Trophoblast cell (in vitro differentiated cells and primary cell): ENCODE data around the gene LRMDA.

Experiments used
- DNase-seq, 2 donors: peaks; one replicate each; pipeline ENCODE4 v3.0.0-alpha.2; 2016
- H2AFZ ChIP-seq: 2 replicates; pipeline ENCODE4 v1.6.1; 2013; ENCODE audit warnings: low read length, moderate library complexity, mild to moderate bottlenecking; ENCODE audit not compliant: insufficient read depth, poor library complexity
- H2AK5ac ChIP-seq: 2 replicates; pipeline ENCODE4 v1.6.1; 2013; ENCODE audit warnings: mild to moderate bottlenecking, low read length
- H2BK120ac ChIP-seq: 2 replicates; pipeline ENCODE4 v1.6.1; 2013; ENCODE audit warnings: low read length, mild to moderate bottlenecking, moderate library complexity; ENCODE audit not compliant: insufficient read depth, poor library complexity
- H2BK12ac ChIP-seq: 2 replicates; pipeline ENCODE4 v1.6.1; 2013; ENCODE audit warnings: mild to moderate bottlenecking, low read length, moderate library complexity
- H2BK5ac ChIP-seq: 2 replicates; pipeline ENCODE4 v1.6.1; 2013; ENCODE audit warnings: low read length, low read depth, moderate library complexity, mild to moderate bottlenecking; ENCODE audit not compliant: poor library complexity
- H3K14ac ChIP-seq: 2 replicates; pipeline ENCODE4 v1.6.1; 2013; ENCODE audit warnings: mild to moderate bottlenecking, low read length
- H3K18ac ChIP-seq: 2 replicates; pipeline ENCODE4 v1.6.1; 2013; ENCODE audit warnings: mild to moderate bottlenecking, low read length
- H3K23ac ChIP-seq: 2 replicates; pipeline ENCODE4 v1.6.1; 2013; ENCODE audit warnings: low read length
- H3K27ac ChIP-seq: 2 replicates; pipeline ENCODE4 v1.5.1; 2013; ENCODE audit warnings: low read depth, mild to moderate bottlenecking, inconsistent platforms, low read length, moderate library complexity
- H3K27me3 ChIP-seq: 2 replicates; pipeline ENCODE4 v1.6.1; 2013; ENCODE audit warnings: inconsistent platforms, mild to moderate bottlenecking, low read length, moderate library complexity; ENCODE audit not compliant: insufficient read depth
- H3K36me3 ChIP-seq, 2 experiments: 1 replicate in 1 of 2; 2 replicates in 1 of 2; pipeline ENCODE4 v1.6.1; 2013; ENCODE audit warnings: low read length in 2 of 2, mild to moderate bottlenecking in 2 of 2, moderate library complexity in 1 of 2; ENCODE audit not compliant: insufficient read depth in 2 of 2, control insufficient read depth in 1 of 2
- H3K4ac ChIP-seq: 2 replicates; pipeline ENCODE4 v1.6.1; 2013; ENCODE audit warnings: low read depth, mild to moderate bottlenecking, low read length, moderate library complexity
- H3K4me1 ChIP-seq, 2 experiments: 1 replicate in 1 of 2; 2 replicates in 1 of 2; pipeline ENCODE4 v1.6.1; 2013; ENCODE audit warnings: low read length in 2 of 2, mild to moderate bottlenecking in 2 of 2, moderate library complexity in 1 of 2; ENCODE audit not compliant: insufficient read depth in 2 of 2, control insufficient read depth in 1 of 2
- H3K4me2 ChIP-seq: 2 replicates; pipeline ENCODE4 v1.6.1; 2013; ENCODE audit warnings: inconsistent platforms, mild to moderate bottlenecking, low read length, moderate library complexity
- H3K4me3 ChIP-seq: 2 replicates; pipeline ENCODE4 v1.5.1; 2013; ENCODE audit warnings: mild to moderate bottlenecking, low read depth, low read length, inconsistent platforms
- H3K79me1 ChIP-seq: one replicate; pipeline ENCODE4 v1.6.1; 2013; ENCODE audit warnings: low read length
- H3K79me2 ChIP-seq: 2 replicates; pipeline ENCODE4 v1.6.1; 2013; ENCODE audit warnings: low read length, mild to moderate bottlenecking; ENCODE audit not compliant: control insufficient read depth, insufficient read depth, poor library complexity
- H3K9ac ChIP-seq: 2 replicates; pipeline ENCODE4 v1.6.1; 2013; ENCODE audit warnings: mild to moderate bottlenecking, low read length
- H3K9me3 ChIP-seq: 2 replicates; pipeline ENCODE4 v1.6.1; 2013; ENCODE audit warnings: low read depth, mild to moderate bottlenecking, control low read depth, inconsistent platforms, low read length; ENCODE audit not compliant: insufficient read depth
- H4K12ac ChIP-seq: 2 replicates; pipeline ENCODE4 v1.6.1; 2013; ENCODE audit warnings: low read depth, mild to moderate bottlenecking, low read length, moderate library complexity
- H4K8ac ChIP-seq: 2 replicates; pipeline ENCODE4 v1.6.1; 2013; ENCODE audit warnings: low read depth, mild to moderate bottlenecking, low read length, moderate library complexity
- H4K91ac ChIP-seq: one replicate; pipeline ENCODE4 v1.6.1; 2013; ENCODE audit warnings: low read depth, mild to moderate bottlenecking, low read length, moderate library complexity
- WGBS: extraction: QIAGEN DNeasy Blood & Tissue Kit; methylation state at CpG from one replicate; pipeline ENCODE4 v1.1.7; 2013; ENCODE audit warnings: missing lambda C conversion rate; ENCODE audit not compliant: insufficient read length, insufficient coverage; ENCODE audit errors: extremely low coverage; 5-methylcytosine and 5-hydroxymethylcytosine counted together

The LRMDA gene

DNA sequence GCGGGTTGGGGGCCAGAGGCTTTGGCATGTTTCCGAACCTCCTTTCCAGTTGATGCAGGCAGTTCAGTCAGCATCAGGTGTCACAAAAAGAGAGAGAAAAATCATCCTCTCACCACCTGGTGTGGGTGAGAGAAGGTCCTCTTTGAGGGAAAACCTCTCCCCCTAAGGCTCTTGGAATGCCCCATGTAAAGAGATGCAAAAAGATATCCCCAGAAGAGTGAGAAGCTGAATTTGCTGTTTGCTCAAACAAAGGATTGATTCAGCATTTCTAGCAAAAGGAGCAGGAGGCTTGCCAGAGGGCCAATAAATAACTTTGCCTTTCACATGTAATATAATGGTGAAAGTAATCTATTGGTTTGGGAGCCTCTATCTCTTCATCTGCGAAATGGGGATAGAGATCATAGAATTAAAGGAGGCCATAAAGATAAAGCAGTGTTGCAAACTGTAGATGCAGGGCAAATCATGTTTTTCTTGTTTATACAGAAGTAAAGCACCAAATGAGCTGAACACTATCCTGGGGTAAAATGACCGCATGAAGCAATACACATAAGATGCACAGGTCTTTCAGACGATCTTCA, 425.9 kb downstream of the LRMDA start:
- no peaks in the 10 kb centered on the region for H3K27me3 ChIP-seq
- H3K9ac ChIP-seq, result no peak overlapping the region
- no peak overlapping the region for H2BK120ac ChIP-seq
- H3K4me2 ChIP-seq, result no peak overlapping the region
- H2AK5ac ChIP-seq, result no peak overlapping the region
- no peaks in the 10 kb centered on the region for H3K79me2 ChIP-seq
- H3K18ac ChIP-seq, result no peak overlapping the region
- no peak overlapping the region for H3K4me3 ChIP-seq
- DNase-seq, result no peak
- H4K8ac ChIP-seq, result no peak overlapping the region
- no peaks in the 10 kb centered on the region for H3K9me3 ChIP-seq
- no peak overlapping the region for H2AFZ ChIP-seq
- no peak overlapping the region for H3K14ac ChIP-seq
- H4K12ac ChIP-seq, result no peak overlapping the region
- H3K79me1 ChIP-seq, result no peaks in the 10 kb centered on the region
- H2BK12ac ChIP-seq, result no peak overlapping the region
- no peak overlapping the region for H3K4ac ChIP-seq
- H3K36me3 ChIP-seq, result no peaks in the 10 kb centered on the region
- no CpG with 5 or more reads among the region's 5 CpGs for WGBS
- no peak overlapping the region for H4K91ac ChIP-seq
- no peak overlapping the region for H3K23ac ChIP-seq
- H2BK5ac ChIP-seq, result no peak overlapping the region
- no peaks in the 10 kb centered on the region for H3K4me1 ChIP-seq
- no peak overlapping the region for H3K27ac ChIP-seq

DNA sequence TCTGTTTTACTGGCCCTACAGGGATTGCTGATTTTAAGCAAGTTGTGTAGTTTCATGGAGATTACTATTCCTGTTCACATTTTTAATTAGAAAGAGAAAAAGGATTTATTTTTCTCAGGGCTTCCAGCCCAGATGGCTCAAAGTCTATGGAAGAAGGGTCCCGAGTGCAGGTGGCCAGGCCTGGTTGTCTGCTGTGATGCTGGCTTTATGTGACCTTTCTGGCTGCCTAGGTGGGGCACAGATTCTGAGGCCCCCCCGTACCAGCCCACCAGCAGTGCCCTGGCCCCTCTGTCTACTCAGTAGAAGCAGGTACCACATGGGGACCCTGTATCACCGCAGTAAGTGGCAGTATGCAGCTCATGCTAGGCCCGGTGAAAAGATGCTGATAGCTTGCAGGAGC, 426.5 kb downstream of the LRMDA start:
- Histone ChIP-seq H3K27me3 (no peaks in the 10 kb centered on the region), H3K79me1 (no peaks in the 10 kb centered on the region), H2AK5ac (no peak overlapping the region), H4K91ac (no peak overlapping the region), H2BK120ac (no peak overlapping the region), H3K9me3 (no peaks in the 10 kb centered on the region), H3K4ac (no peak overlapping the region), H3K23ac (no peak overlapping the region), H2BK5ac (no peak overlapping the region), H3K79me2 (no peaks in the 10 kb centered on the region), H3K18ac (no peak overlapping the region), H3K14ac (no peak overlapping the region), H3K27ac (no peak overlapping the region), H2BK12ac (no peak overlapping the region), H3K4me3 (no peak overlapping the region), H2AFZ (no peak overlapping the region), H3K4me2 (no peak overlapping the region), H4K8ac (no peak overlapping the region), H3K4me1 (no peaks in the 10 kb centered on the region), H4K12ac (no peak overlapping the region), H3K9ac (no peak overlapping the region), H3K36me3 (no peaks in the 10 kb centered on the region)
- WGBS, result no CpG with 5 or more reads among the region's 4 CpGs
- no peak for DNase-seq

DNA sequence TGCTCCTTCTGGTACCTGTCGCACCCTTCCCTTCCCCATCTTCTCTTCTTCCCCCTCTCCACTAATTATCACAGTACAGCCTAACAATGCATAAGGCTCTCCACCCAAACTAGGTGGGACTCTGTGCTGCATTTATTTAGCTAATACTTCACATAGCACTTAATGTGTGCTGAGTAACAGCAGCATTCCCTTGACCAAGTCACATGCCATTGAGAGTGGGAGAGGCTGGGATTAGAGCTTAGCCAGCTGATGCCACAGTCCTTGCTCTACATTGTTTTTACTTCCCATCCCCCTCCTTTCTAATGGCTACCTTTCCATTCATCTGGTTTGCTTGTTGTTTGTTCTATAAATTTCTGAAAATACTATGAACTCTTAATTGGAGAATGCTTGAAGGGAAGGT, 426.9 kb downstream of the LRMDA start:
- no peak for DNase-seq
- no CpG with 5 or more reads among the region's 1 CpG for WGBS

DNA sequence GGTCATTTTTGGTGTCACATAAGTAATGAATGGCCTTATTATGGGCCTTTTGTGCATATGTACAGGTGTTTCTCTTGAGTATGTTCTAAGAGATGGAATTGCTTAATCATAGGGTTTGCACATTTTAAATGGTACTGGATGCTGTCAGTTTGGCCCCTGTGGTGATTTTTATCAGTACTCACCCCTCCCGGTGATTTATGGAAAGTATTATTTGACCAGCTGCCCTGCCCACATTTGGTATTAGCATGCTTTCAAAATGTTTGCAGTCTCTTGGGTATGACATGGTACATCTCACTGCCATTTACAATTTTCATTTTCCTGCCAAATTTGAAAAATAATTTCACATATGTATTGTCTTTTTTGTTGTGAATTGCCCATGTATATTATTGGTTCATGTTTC, 427.7 kb downstream of the LRMDA start:
- no peak overlapping the region for H3K4me3 ChIP-seq
- H4K8ac ChIP-seq, result no peak overlapping the region
- no peak overlapping the region for H2AK5ac ChIP-seq
- no peak overlapping the region for H3K23ac ChIP-seq
- no peaks in the 10 kb centered on the region for H3K36me3 ChIP-seq
- WGBS, result no CpG with 5 or more reads among the region's 1 CpG
- H2BK12ac ChIP-seq, result no peak overlapping the region
- no peak overlapping the region for H3K4me2 ChIP-seq
- H2AFZ ChIP-seq, result no peak overlapping the region
- DNase-seq, result no peak
- no peak overlapping the region for H2BK120ac ChIP-seq
- H2BK5ac ChIP-seq, result no peak overlapping the region
- H3K4ac ChIP-seq, result no peak overlapping the region
- H3K4me1 ChIP-seq, result no peaks in the 10 kb centered on the region
- H3K79me1 ChIP-seq, result no peaks in the 10 kb centered on the region
- no peak overlapping the region for H3K14ac ChIP-seq
- H3K27me3 ChIP-seq, result no peaks in the 10 kb centered on the region
- no peak overlapping the region for H4K12ac ChIP-seq
- no peaks in the 10 kb centered on the region for H3K9me3 ChIP-seq
- H3K27ac ChIP-seq, result no peak overlapping the region
- H4K91ac ChIP-seq, result no peak overlapping the region
- H3K9ac ChIP-seq, result no peak overlapping the region
- H3K79me2 ChIP-seq, result no peaks in the 10 kb centered on the region
- H3K18ac ChIP-seq, result no peak overlapping the region

More for the DNA sequence above, 426.9 kb downstream of the LRMDA start:
- Histone ChIP-seq H3K23ac (no peak overlapping the region), H2BK120ac (no peak overlapping the region), H2BK12ac (no peak overlapping the region), H3K4me3 (no peak overlapping the region), H2AK5ac (no peak overlapping the region), H3K14ac (no peak overlapping the region), H3K4ac (no peak overlapping the region), H3K79me2 (no peaks in the 10 kb centered on the region), H3K4me2 (no peak overlapping the region), H3K18ac (no peak overlapping the region), H4K8ac (no peak overlapping the region), H2AFZ (no peak overlapping the region), H3K27ac (no peak overlapping the region), H3K4me1 (no peaks in the 10 kb centered on the region), H4K12ac (no peak overlapping the region), H4K91ac (no peak overlapping the region), H3K27me3 (no peaks in the 10 kb centered on the region), H3K9me3 (no peaks in the 10 kb centered on the region), H3K9ac (no peak overlapping the region), H3K79me1 (no peaks in the 10 kb centered on the region), H3K36me3 (no peaks in the 10 kb centered on the region), H2BK5ac (no peak overlapping the region)
